BLaER1 treated with 17β-estradiol and CSF1 and Interleukin-3, amounts not matched to agents 10 nM and 100 nM (cell line): ENCODE results near the gene AHDC1.
A peak's percentile ranks its signal among the peaks of the same experiment; 100 is the strongest.

ENCODE experiments used
- H3K27ac ChIP-seq, 11 experiments: shearing (Covaris generic); formaldehyde crosslinking; 2 replicates each; pipeline ENCODE4 v1.8.1; 2022
- H3K27me3 ChIP-seq, 11 experiments: shearing (Covaris generic); formaldehyde crosslinking; 2 replicates each; pipeline ENCODE4 v1.8.1; 2022
- H3K36me3 ChIP-seq, 11 experiments: shearing (Covaris generic); formaldehyde crosslinking; 2 replicates each; pipeline ENCODE4 v1.8.1; 2022
- H3K4me1 ChIP-seq, 10 experiments: shearing (Covaris generic); formaldehyde crosslinking; 2 replicates each; pipeline ENCODE4 v1.8.1; 2022
- H3K4me2 ChIP-seq, 11 experiments: shearing (Covaris generic); formaldehyde crosslinking; 2 replicates each; pipeline ENCODE4 v1.8.1; 2022
- H3K4me3 ChIP-seq, 10 experiments: shearing (Covaris generic); formaldehyde crosslinking; 2 replicates each; pipeline ENCODE4 v1.8.1; 2022
- H3K9ac ChIP-seq, 11 experiments: shearing (Covaris generic); formaldehyde crosslinking; 2 replicates each; pipeline ENCODE4 v1.8.1; 2022
- H3K9me3 ChIP-seq, 11 experiments: shearing (Covaris generic); formaldehyde crosslinking; replicated peaks in 1 of 11; 2 replicates each; pipeline ENCODE4 v1.8.1; 2022
- H4K20me1 ChIP-seq, 11 experiments: shearing (Covaris generic); formaldehyde crosslinking; 2 replicates each; pipeline ENCODE4 v1.8.1; 2022
- Cebpa-rat ChIP-seq, 11 experiments: shearing (Covaris generic); IDR thresholded peaks; 2 replicates each; pipeline ENCODE4 v1.8.1; 2022

AHDC1 gene

DNA sequence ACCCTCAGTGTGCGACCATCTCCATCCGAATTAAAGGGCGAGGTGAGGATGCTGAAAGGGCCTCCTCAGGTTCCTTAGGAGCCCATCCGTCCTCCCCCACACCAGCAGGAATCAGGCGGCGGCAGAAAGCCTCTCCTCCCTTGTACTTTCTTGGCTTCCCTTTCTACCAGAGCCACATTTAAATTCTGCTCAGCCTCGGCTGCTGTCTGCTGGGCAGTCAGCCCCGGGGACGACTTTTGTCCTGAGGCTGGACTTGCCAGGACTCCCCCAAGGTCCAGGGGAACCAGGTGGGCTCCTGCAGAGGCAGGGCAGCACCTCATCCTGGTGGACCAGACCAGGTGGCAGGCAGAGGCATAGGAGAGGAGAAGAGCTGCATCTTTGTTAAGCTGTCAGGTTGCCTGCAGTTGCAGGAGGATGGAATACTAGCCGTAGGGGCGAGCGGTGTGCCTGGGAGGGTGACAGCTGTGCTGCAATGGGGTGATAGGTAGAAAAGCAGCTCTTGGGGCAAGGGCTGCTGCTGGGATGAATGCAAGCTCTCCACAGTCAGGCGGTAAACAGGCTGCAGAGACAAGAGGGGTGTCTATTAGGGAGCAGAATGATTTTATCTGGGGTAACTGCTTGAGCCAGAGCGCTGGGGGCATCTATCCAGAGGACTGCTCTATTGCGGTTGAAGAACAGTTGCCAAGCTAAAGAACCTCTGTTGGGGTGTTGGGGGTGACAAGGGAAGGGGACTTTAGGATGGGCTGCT, 67.8 kb downstream of the AHDC1 start:
- Histone ChIP-seq H3K4me3 (no peak overlapping the region), H3K9me3 (no peaks in the 10 kb centered on the region), H3K4me2 (peak overlapping the region in 2 of 11 experiments; percentile 29 to 43; a peak in 2 of 22 replicates), H3K27ac (peak overlapping the region in 2 of 11 experiments; percentile 8 to 30; a peak in 2 of 22 replicates), H3K9ac (peak overlapping the region in 2 of 11 experiments; percentile 0 to 16; a peak in 2 of 22 replicates), H4K20me1 (peaks cover 17 to 81% (median 47%) of the 10 kb centered on the region in 11 experiments; a peak in 18 of 22 replicates), H3K4me1 (peaks cover 41 to 92% (median 72%) of the 10 kb centered on the region in 10 experiments), H3K36me3 (peaks cover 26 to 84% (median 62%) of the 10 kb centered on the region in 11 experiments; a peak in 21 of 22 replicates), H3K27me3 (no peaks in the 10 kb centered on the region)
- no peak for TF ChIP-seq Cebpa-rat (IDR thresholded peaks at IDR 0.05)

DNA sequence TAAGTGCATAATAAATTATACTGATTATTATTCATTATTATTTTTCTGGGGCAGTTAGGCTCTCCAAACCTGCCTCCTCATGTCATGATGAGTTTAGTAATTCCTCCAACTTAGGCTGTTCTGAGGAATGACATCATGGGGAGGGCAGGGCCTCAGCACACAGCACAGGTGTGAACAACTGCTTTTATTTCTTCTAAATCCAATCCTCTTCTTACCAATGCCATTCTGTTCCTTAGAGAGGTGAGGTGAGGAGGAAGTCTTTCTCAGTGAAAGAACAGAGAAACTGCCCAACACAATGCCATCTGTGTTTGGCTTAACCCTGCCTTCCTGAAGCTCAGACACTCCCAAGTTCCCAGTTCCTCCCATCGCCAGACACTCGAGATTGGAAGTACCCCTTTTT, 68.6 kb downstream of the AHDC1 start:
- Histone ChIP-seq H4K20me1 (peaks cover 15 to 73% (median 41%) of the 10 kb centered on the region in 11 experiments; a peak in 18 of 22 replicates), H3K4me3 (no peak overlapping the region), H3K4me1 (peaks cover 44 to 90% (median 73%) of the 10 kb centered on the region in 10 experiments)

GRCh38 chr1:27531959-27532685, 71.8 kb downstream of the AHDC1 start:
- no peak overlapping the region for H3K4me3 ChIP-seq
- no peak for TF ChIP-seq Cebpa-rat (IDR thresholded peaks at IDR 0.05)
- H3K4me1 ChIP-seq, result peaks cover 69 to 90% (median 84%) of the 10 kb centered on the region in 10 experiments

More for the DNA sequence above, 68.6 kb downstream of the AHDC1 start:
- Histone ChIP-seq H3K9me3 (no peaks in the 10 kb centered on the region), H3K4me2 (peak overlapping the region in 2 of 11 experiments; percentile 29 to 43; a peak in 3 of 22 replicates), H3K9ac (peak overlapping the region in 2 of 11 experiments; percentile 11 to 16; a peak in 2 of 22 replicates), H3K36me3 (peaks cover 26 to 76% (median 56%) of the 10 kb centered on the region in 11 experiments; a peak in 21 of 22 replicates), H3K27ac (peak overlapping the region in 2 of 11 experiments; percentile 8 to 30; a peak in 3 of 22 replicates), H3K27me3 (no peaks in the 10 kb centered on the region)
- TF ChIP-seq Cebpa-rat (IDR thresholded peaks at IDR 0.05), result no peak

GRCh38 chr1:27530192-27530591, 73.8 kb downstream of the AHDC1 start:
- Histone ChIP-seq H3K4me1 (peaks cover 71 to 94% (median 88%) of the 10 kb centered on the region in 10 experiments), H3K9ac (no peak overlapping the region)

More at GRCh38 chr1:27531959-27532685, 71.8 kb downstream of the AHDC1 start:
- peak overlapping the region; percentile 52 to 84 (median 77) for H3K4me2 ChIP-seq
- H3K27me3 ChIP-seq, result no peaks in the 10 kb centered on the region
- peak overlapping the region in 10 of 11 experiments; percentile 25 to 67 (median 54); a peak in 18 of 22 replicates for H3K27ac ChIP-seq
- peak overlapping the region; percentile 4 to 59 (median 25); a peak in 13 of 22 replicates for H3K9ac ChIP-seq
- no peaks in the 10 kb centered on the region for H3K9me3 ChIP-seq
- H3K36me3 ChIP-seq, result peaks cover 14 to 47% (median 40%) of the 10 kb centered on the region in 11 experiments; a peak in 21 of 22 replicates
- H4K20me1 ChIP-seq, result peaks cover 10 to 53% (median 21%) of the 10 kb centered on the region in 11 experiments; a peak in 18 of 22 replicates

GRCh38 chr1:27529704-27530018, 74.3 kb downstream of the AHDC1 start:
- no peak for TF ChIP-seq Cebpa-rat (IDR thresholded peaks at IDR 0.05)
- Histone ChIP-seq H3K27ac (peak overlapping the region in 7 of 11 experiments; percentile 30 to 92 (median 82); a peak in 9 of 22 replicates), H3K4me1 (peaks cover 73 to 96% (median 93%) of the 10 kb centered on the region in 10 experiments)

More at GRCh38 chr1:27530192-27530591, 73.8 kb downstream of the AHDC1 start:
- peaks cover 12 to 28% (median 21%) of the 10 kb centered on the region in 11 experiments; a peak in 20 of 22 replicates for H3K36me3 ChIP-seq
- H3K4me2 ChIP-seq, result peak overlapping the region in 10 of 11 experiments; percentile 91 to 100 (median 98); a peak in 14 of 22 replicates
- peaks cover 0 to 34% (median 2%) of the 10 kb centered on the region in 11 experiments; a peak in 9 of 22 replicates for H4K20me1 ChIP-seq
- H3K27me3 ChIP-seq, result no peaks in the 10 kb centered on the region
- H3K9me3 ChIP-seq, result no peaks in the 10 kb centered on the region
- H3K4me3 ChIP-seq, result no peak overlapping the region
- no peak overlapping the region; a peak in 1 of 22 replicates for H3K27ac ChIP-seq
- TF ChIP-seq Cebpa-rat (IDR thresholded peaks at IDR 0.05), result no peak

GRCh38 chr1:27528818-27529703, 74.9 kb downstream of the AHDC1 start:
- Histone ChIP-seq H3K36me3 (peaks cover 4 to 17% (median 12%) of the 10 kb centered on the region in 11 experiments; a peak in 19 of 22 replicates), H3K4me2 (peak overlapping the region; percentile 91 to 100 (median 99)), H3K9me3 (no peaks in the 10 kb centered on the region), H3K4me3 (peak overlapping the region; percentile 51 to 67 (median 58); a peak in 18 of 20 replicates), H4K20me1 (peaks cover 0 to 29% (median 0%) of the 10 kb centered on the region in 11 experiments; a peak in 2 of 22 replicates), H3K9ac (peak overlapping the region; percentile 71 to 86 (median 76); a peak in 21 of 22 replicates), H3K27ac (peak overlapping the region; percentile 30 to 92 (median 82); a peak in 18 of 22 replicates), H3K4me1 (peaks cover 79 to 100% (median 99%) of the 10 kb centered on the region in 10 experiments), H3K27me3 (no peaks in the 10 kb centered on the region)
- no peak for TF ChIP-seq Cebpa-rat (IDR thresholded peaks at IDR 0.05)

More at GRCh38 chr1:27529704-27530018, 74.3 kb downstream of the AHDC1 start:
- Histone ChIP-seq H3K36me3 (peaks cover 8 to 23% (median 16%) of the 10 kb centered on the region in 11 experiments; a peak in 19 of 22 replicates), H3K9ac (peak overlapping the region in 7 of 11 experiments; percentile 3 to 79 (median 76); a peak in 2 of 22 replicates), H3K9me3 (no peaks in the 10 kb centered on the region), H3K4me3 (no peak overlapping the region), H3K4me2 (peak overlapping the region; percentile 91 to 100 (median 99)), H4K20me1 (peaks cover 0 to 29% (median 0%) of the 10 kb centered on the region in 11 experiments; a peak in 2 of 22 replicates), H3K27me3 (no peaks in the 10 kb centered on the region)

DNA sequence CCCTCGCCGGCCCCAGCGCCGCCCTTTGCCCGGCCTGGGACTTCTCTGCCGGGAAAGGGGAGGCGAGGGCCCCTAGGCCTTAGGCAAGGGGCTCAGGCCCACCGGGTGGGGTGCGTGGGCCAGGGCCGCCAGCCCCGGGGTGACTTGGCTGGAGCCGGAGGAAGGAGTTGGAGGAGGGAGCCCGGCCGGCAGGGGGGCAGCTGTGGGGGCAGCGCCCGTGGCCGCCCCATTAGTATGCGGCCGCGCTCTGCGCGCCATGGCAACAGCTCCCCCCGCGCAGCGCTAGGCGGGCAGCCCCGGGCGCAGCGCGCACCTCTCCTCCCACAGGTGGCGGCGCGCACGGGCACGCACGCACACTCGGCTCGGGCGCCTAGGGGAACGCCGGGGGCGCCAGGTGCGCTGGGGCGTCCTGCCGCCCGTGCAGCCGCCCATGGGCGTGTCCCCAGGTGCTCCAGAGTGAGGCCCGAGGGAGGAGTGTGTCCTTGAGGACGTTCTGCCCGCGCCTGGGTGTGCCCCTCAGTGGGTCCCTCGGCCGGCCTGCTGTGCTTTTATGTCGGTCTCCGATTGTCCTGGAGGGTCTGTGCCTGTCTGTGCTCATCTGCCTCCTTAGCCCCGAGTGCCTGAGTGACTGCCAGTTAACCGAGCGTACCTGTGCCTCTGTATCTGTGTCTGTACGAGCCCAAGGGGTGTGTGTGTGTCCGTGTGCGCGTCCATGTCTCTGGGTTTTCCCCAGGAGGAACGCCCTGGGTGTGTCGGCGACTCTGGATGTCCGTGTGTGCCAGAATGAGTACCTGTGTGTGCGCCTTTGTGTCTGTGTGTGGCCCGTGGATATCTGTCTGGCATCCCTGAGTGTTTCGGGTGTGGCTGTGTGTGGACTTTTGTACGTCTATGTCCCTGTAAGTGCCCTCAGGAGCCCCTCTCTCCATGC, 75.8 kb downstream of the AHDC1 start:
- H3K4me1 ChIP-seq, result peaks cover 86 to 100% (median 99%) of the 10 kb centered on the region in 10 experiments

More for the DNA sequence above, 75.8 kb downstream of the AHDC1 start:
- peak overlapping the region; percentile 91 to 100 (median 99) for H3K4me2 ChIP-seq
- no peaks in the 10 kb centered on the region for H3K27me3 ChIP-seq
- H3K4me3 ChIP-seq, result peak overlapping the region; percentile 51 to 67 (median 58)
- TF ChIP-seq Cebpa-rat (IDR thresholded peaks at IDR 0.05), result no peak
- peaks cover 0 to 28% (median 0%) of the 10 kb centered on the region in 11 experiments; a peak in 2 of 22 replicates for H4K20me1 ChIP-seq
- H3K9ac ChIP-seq, result peak overlapping the region; percentile 71 to 86 (median 76)
- H3K27ac ChIP-seq, result peak overlapping the region; percentile 61 to 92 (median 82)
- peaks cover 0 to 8% (median 3%) of the 10 kb centered on the region in 11 experiments; a peak in 5 of 22 replicates for H3K36me3 ChIP-seq
- H3K9me3 ChIP-seq, result no peaks in the 10 kb centered on the region
